H1 (cell line): ENCODE data around the gene CD151. TPM values are rescaled to one million over a fixed set of nuclear protein-coding genes. Genes with fewer than 3 reads are reported as not detected.

Experiments
- CTCF ChIA-PET: fragments of 300-600 bp; sonication (Branson Sonifier 250); formaldehyde crosslinking; loops from one replicate; lab custom pipeline; 2021; ENCODE audit not compliant: partially characterized antibody; lab: Charles Lee
- POLR2A ChIA-PET: fragments of 300-600 bp; sonication (Branson Sonifier 250); formaldehyde crosslinking; loops from one replicate; lab custom pipeline; 2021; ENCODE audit warnings: inconsistent platforms; ENCODE audit not compliant: partially characterized antibody; lab: Charles Lee
- DNase-seq, 2 experiments: peaks; one replicate each; pipeline versions ENCODE4 v3.0.0 to v3.0.0-alpha.2; 2010 to 2022; ENCODE audit warnings: low spot score in 2 of 2, low read depth in 1 of 2, mixed read lengths in 1 of 2
- FAIRE-seq: peaks from 2 replicates; lab custom pipeline; 2011; peaks lifted over from hg19 to GRCh38; lab: Jason Lieb, UNC
- H2AFZ ChIP-seq: 2 replicates; pipeline ENCODE4 v1.8.1; 2012; ENCODE audit warnings: low read length, inconsistent platforms
- H2AK5ac ChIP-seq: 2 replicates; pipeline ENCODE4 v1.6.1; 2013; ENCODE audit warnings: low read depth, low read length
- H2BK120ac ChIP-seq: replicated peaks from 2 replicates; pipeline ENCODE3; 2013; ENCODE audit warnings: low read depth, low read length, inconsistent platforms
- H2BK12ac ChIP-seq: 2 replicates; pipeline ENCODE4 v1.6.1; 2013; ENCODE audit warnings: low read depth, low read length
- H2BK15ac ChIP-seq: 2 replicates; pipeline ENCODE4 v1.6.1; 2013; ENCODE audit warnings: low read length
- H2BK20ac ChIP-seq: 2 replicates; pipeline ENCODE4 v1.6.1; 2013; ENCODE audit warnings: low read length
- H2BK5ac ChIP-seq: 2 replicates; pipeline ENCODE4 v1.6.1; 2013; ENCODE audit warnings: low read depth, low read length
- H3K14ac ChIP-seq: 2 replicates; pipeline ENCODE4 v1.6.1; 2013; ENCODE audit warnings: inconsistent platforms; ENCODE audit not compliant: insufficient read length
- H3K18ac ChIP-seq: 2 replicates; pipeline ENCODE4 v1.6.1; 2013; ENCODE audit warnings: low read length; ENCODE audit errors: extremely low read depth
- H3K23ac ChIP-seq: 2 replicates; pipeline ENCODE4 v1.6.1; 2013; ENCODE audit warnings: inconsistent platforms; ENCODE audit not compliant: insufficient read length
- H3K23me2 ChIP-seq: 2 replicates; pipeline ENCODE4 v1.6.1; 2013; ENCODE audit warnings: low read depth, low read length
- H3K27ac ChIP-seq: 2 replicates; pipeline ENCODE4 v1.6.1; 2011; ENCODE audit warnings: low read depth, low read length, inconsistent platforms
- H3K27me3 ChIP-seq, 4 experiments: replicated peaks in 1 of 4; 1 replicate in 1 of 4; 2 replicates in 3 of 4; pipeline versions ENCODE4 v1.6.1 to v1.8.1; 2011 to 2013; ENCODE audit warnings: low read length in 3 of 4, mild to moderate bottlenecking in 3 of 4, inconsistent platforms in 2 of 4, mixed read lengths in 2 of 4, moderate library complexity in 1 of 4; ENCODE audit not compliant: control insufficient read depth in 3 of 4, insufficient read depth in 3 of 4; ENCODE audit errors: extremely low read depth in 1 of 4
- H3K36me3 ChIP-seq, 4 experiments: 2 replicates each; pipeline versions ENCODE4 v1.6.1 to v1.8.1; 2011 to 2013; ENCODE audit warnings: mild to moderate bottlenecking in 4 of 4, low read length in 3 of 4, moderate library complexity in 2 of 4, control low read depth in 1 of 4, inconsistent platforms in 1 of 4; ENCODE audit not compliant: insufficient read depth in 4 of 4, control insufficient read depth in 2 of 4
- H3K4ac ChIP-seq: replicated peaks from 2 replicates; pipeline ENCODE3; 2013; ENCODE audit warnings: low read length, low read depth, mixed read lengths, inconsistent platforms; ENCODE audit not compliant: insufficient read length
- H3K4me1 ChIP-seq, 4 experiments: replicated peaks in 1 of 4; 1 replicate in 1 of 4; 2 replicates in 3 of 4; pipeline versions ENCODE4 v1.6.1 to v1.8.1; 2011 to 2013; ENCODE audit warnings: low read length in 3 of 4, inconsistent platforms in 2 of 4, mixed read lengths in 1 of 4; ENCODE audit not compliant: insufficient read depth in 4 of 4, control insufficient read depth in 3 of 4
- H3K4me2 ChIP-seq, 2 experiments: 2 replicates each; pipeline versions ENCODE4 v1.6.1 to v1.8.1; 2011 to 2013; ENCODE audit warnings: low read depth in 2 of 2, low read length in 2 of 2, control low read depth in 1 of 2, inconsistent platforms in 1 of 2, mild to moderate bottlenecking in 1 of 2; ENCODE audit not compliant: insufficient read depth in 1 of 2
- H3K4me3 ChIP-seq, 4 experiments: fragments of 200-600, 300-600 bp in 1 of 4; sonication (generic), shearing (Covaris generic), sonication (Bioruptor Twin) in 1 of 4; 2 replicates each; pipeline versions ENCODE4 v1.5.1 to v1.8.1; 2011 to 2016; ENCODE audit warnings: low read length in 4 of 4, low read depth in 3 of 4, control low read depth in 2 of 4, inconsistent platforms in 2 of 4, mild to moderate bottlenecking in 2 of 4, mixed read lengths in 1 of 4, moderate library complexity in 1 of 4; ENCODE audit not compliant: insufficient read depth in 2 of 4; ENCODE audit errors: extremely low read depth in 1 of 4
- H3K56ac ChIP-seq: replicated peaks from 2 replicates; pipeline ENCODE3; 2013; ENCODE audit warnings: low read depth, mild to moderate bottlenecking, mixed read lengths, low read length, inconsistent platforms; ENCODE audit not compliant: insufficient read length
- H3K79me1 ChIP-seq: 2 replicates; pipeline ENCODE4 v1.6.1; 2013; ENCODE audit warnings: low read depth, low read length, control low read depth
- H3K79me2 ChIP-seq, 2 experiments: 2 replicates each; pipeline versions ENCODE4 v1.6.1 to v1.8.1; 2012 to 2013; ENCODE audit warnings: low read length in 2 of 2, mild to moderate bottlenecking in 2 of 2, inconsistent platforms in 1 of 2; ENCODE audit not compliant: insufficient read depth in 2 of 2, control insufficient read depth in 1 of 2
- H3K9ac ChIP-seq, 4 experiments: replicated peaks in 1 of 4; 1 replicate in 1 of 4; 2 replicates in 3 of 4; pipeline versions ENCODE4 v1.6.1 to v1.8.1; 2011 to 2013; ENCODE audit warnings: low read depth in 3 of 4, low read length in 3 of 4, control low read depth in 2 of 4, mild to moderate bottlenecking in 2 of 4, moderate library complexity in 2 of 4, inconsistent platforms in 1 of 4; ENCODE audit errors: extremely low read depth in 1 of 4
- H3K9me3 ChIP-seq, 2 experiments: 2 replicates each; pipeline versions ENCODE4 v1.6.1 to v1.8.1; 2012 to 2013; ENCODE audit warnings: mild to moderate bottlenecking in 2 of 2, moderate library complexity in 2 of 2, control low read depth in 1 of 2, inconsistent platforms in 1 of 2, low read depth in 1 of 2, low read length in 1 of 2, mixed read lengths in 1 of 2; ENCODE audit not compliant: insufficient read depth in 2 of 2
- H4K20me1 ChIP-seq, 2 experiments: replicated peaks in 1 of 2; 2 replicates each; pipeline versions ENCODE3 to v1.8.1; 2011 to 2013; ENCODE audit warnings: inconsistent platforms in 2 of 2, low read length in 2 of 2, mild to moderate bottlenecking in 1 of 2; ENCODE audit not compliant: insufficient read depth in 2 of 2, control insufficient read depth in 1 of 2
- H4K5ac ChIP-seq: 2 replicates; pipeline ENCODE4 v1.6.1; 2013; ENCODE audit warnings: low read length, low read depth, mixed read lengths, inconsistent platforms; ENCODE audit not compliant: insufficient read length
- H4K8ac ChIP-seq: 2 replicates; pipeline ENCODE4 v1.8.0; 2013; ENCODE audit warnings: mild to moderate bottlenecking, moderate library complexity, low read length, inconsistent platforms; ENCODE audit not compliant: insufficient read depth; ENCODE audit errors: extremely low read depth
- H4K91ac ChIP-seq: replicated peaks from 2 replicates; pipeline ENCODE3; 2013; ENCODE audit warnings: low read length, mixed read lengths, inconsistent platforms; ENCODE audit not compliant: insufficient read length
- BACH1 ChIP-seq: IDR thresholded peaks from 2 replicates; pipeline ENCODE4 v1.6.1; 2012; ENCODE audit warnings: low read length, improper control_type of control experiment
- CBX5 ChIP-seq: fragments of 300-800, 300-1000 bp; sonication (generic); IDR thresholded peaks from 2 replicates; pipeline ENCODE4 v1.7.1; 2016; ENCODE audit warnings: antibody characterized with exemption, low read length, low read depth
- CHD2 ChIP-seq: IDR thresholded peaks from 2 replicates; pipeline ENCODE4 v1.6.1; 2012; ENCODE audit warnings: low read length, improper control_type of control experiment
- EGR1 ChIP-seq: IDR thresholded peaks from 2 replicates; pipeline ENCODE4 v1.6.1; 2011; ENCODE audit warnings: low read depth, low read length, borderline replicate concordance
- GABPA ChIP-seq: IDR thresholded peaks from 2 replicates; pipeline ENCODE4 v1.6.1; 2011; ENCODE audit warnings: mild to moderate bottlenecking, low read length, moderate library complexity, borderline replicate concordance; ENCODE audit not compliant: insufficient read depth
- POLR2AphosphoS5 ChIP-seq: IDR thresholded peaks from 2 replicates; pipeline ENCODE4 v1.6.1; 2011; ENCODE audit warnings: low read depth, low read length
- RFX5 ChIP-seq: IDR thresholded peaks from 2 replicates; pipeline ENCODE4 v1.6.1; 2011; ENCODE audit warnings: low read depth, low read length, improper control_type of control experiment, borderline replicate concordance
- RXRA ChIP-seq: IDR thresholded peaks from 2 replicates; pipeline ENCODE4 v1.6.1; 2011; ENCODE audit warnings: low read depth, mild to moderate bottlenecking, low read length, moderate library complexity; ENCODE audit not compliant: insufficient read depth
- SIN3A ChIP-seq, 2 experiments: IDR thresholded peaks in 1 of 2; conservative IDR thresholded peaks in 1 of 2; 2 replicates each; pipeline ENCODE4 v1.6.1; 2011 to 2012; ENCODE audit warnings: low read length in 2 of 2, improper control_type of control experiment in 1 of 2, low read depth in 1 of 2, mild to moderate bottlenecking in 1 of 2
- WGBS, 2 experiments: shearing (Covaris generic) in 1 of 2; methylation state at CpG; one replicate each; pipeline versions ENCODE4 v1.1.6 to v1.1.7; 2013 to 2015; ENCODE audit warnings: low lambda C conversion rate in 2 of 2, mixed read lengths in 2 of 2, inconsistent platforms in 1 of 2, low coverage in 1 of 2, missing lambda C conversion rate in 1 of 2; ENCODE audit not compliant: insufficient replicate concordance in 2 of 2, insufficient coverage in 1 of 2, insufficient read length in 1 of 2; ENCODE audit errors: extremely low coverage in 1 of 2, missing lambda C conversion rate in 1 of 2; 5-methylcytosine and 5-hydroxymethylcytosine counted together
- polyA plus RNA-seq, 7 experiments: library from polyadenylated mRNA; depleted of rRNA in 3 of 7; stranded (reverse) in 5 of 7; unstranded in 2 of 7; fragments of >200 nt in 5 of 7; fragments of 200-250 nt in 2 of 7; gene quantifications; 1 replicate in 5 of 7; 2 replicates in 1 of 7; 4 replicates in 1 of 7; pipeline versions ENCODE4 v1.2.1 to v1.2.3, GENCODE V29; 2011 to 2013; ENCODE audit warnings: missing spikeins in 2 of 7, mixed read lengths in 2 of 7
- total RNA-seq: library from RNA; stranded (reverse); fragmentation: NEBNext Ultra II Directional; extraction: Animal tissue kit (Norgen Biotek cat#: 25700); gene quantifications from 2 replicates; pipeline ENCODE4 v1.2.1, GENCODE V29; 2021

Gene CD151
- total and polyA plus RNA-seq, 2 of the 8 experiments (the other 6 are each of a cell fraction or from before 2014, with no cell fraction given), result 101 to 212 TPM

DNA sequence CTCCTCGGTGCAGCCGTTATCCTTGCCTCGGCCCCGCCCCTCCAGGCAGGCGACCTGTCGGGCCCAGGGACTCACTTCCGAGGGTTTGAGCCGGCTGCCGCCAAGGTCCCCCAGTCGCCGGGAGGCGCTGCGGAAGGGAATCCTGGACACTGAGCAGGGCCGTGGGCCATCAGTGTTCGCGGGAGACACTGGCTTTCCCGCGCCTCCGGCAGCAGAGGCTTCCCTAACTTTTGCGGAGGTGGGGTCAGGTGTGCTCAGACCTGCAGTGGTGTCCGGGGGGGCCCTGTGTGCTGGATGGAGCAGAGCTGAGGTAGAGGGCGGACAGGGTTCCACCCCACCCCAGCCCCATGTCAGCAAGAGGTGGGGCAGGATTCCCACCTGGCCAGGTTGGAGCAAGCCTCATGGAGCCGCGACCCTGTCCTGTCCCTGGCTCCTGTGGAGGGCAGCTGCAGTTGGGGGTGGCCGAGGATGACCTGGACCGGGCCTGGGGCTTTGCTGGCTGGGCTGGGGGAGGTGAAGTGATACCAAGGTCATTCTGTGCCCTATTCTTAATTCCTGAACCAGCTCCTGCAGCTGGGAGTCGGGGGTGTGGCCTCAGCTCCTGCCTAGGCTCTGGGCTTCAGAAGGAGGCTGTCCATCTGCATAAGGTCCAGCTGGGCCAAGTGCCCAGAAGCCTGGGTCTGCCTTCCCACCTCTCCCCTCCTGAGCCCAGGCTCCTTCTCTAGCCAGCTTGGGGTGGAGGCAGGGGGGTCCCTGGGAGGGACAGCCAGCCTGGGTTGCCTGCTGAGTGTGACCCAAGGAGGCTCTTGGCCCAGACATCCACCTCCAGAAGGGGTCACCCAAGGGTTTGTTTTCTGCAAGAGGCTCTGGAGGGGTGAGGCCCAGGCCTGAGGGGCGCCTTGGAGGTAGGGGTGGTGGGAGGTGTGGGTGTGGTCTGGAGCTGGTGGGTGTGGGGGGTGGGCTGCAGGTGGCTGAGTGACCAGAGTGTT lies 18.3 kb downstream of the CD151 start:
- peaks cover 17 to 44% of the 10 kb centered on the region in 2 experiments for H4K20me1 ChIP-seq
- FAIRE-seq, result no peak
- H3K79me2 ChIP-seq, result peaks cover 0 to 1% of the 10 kb centered on the region in 2 experiments; a peak in 1 of 4 replicates
- H3K4me2 ChIP-seq, result peak overlapping the region; percentile 67 to 86
- no peak overlapping the region for H3K14ac ChIP-seq
- H3K27ac ChIP-seq, result no peak overlapping the region
- no peak overlapping the region for H3K23ac ChIP-seq
- H2AFZ ChIP-seq, result no peak overlapping the region
- H3K4me3 ChIP-seq, result peak overlapping the region; percentile 38 to 69 (median 55)
- H4K8ac ChIP-seq, result no peak overlapping the region
- WGBS, 2 experiments, result 22% methylated on average over 27 of the region's 28 CpGs; no CpG with 5 or more reads in 1 of the 2 experiments
- no peak overlapping the region for H3K56ac ChIP-seq
- peaks cover 2% of the 10 kb centered on the region; the same call in 1 of the 2 replicates for H3K79me1 ChIP-seq
- H3K27me3 ChIP-seq, result peaks cover 0 to 2% (median 0%) of the 10 kb centered on the region in 4 experiments; a peak in 5 of 7 replicates
- no peak overlapping the region for H2BK20ac ChIP-seq
- H3K18ac ChIP-seq, result peak overlapping the region; percentile 32
- H3K4ac ChIP-seq, result no peak overlapping the region
- no peak overlapping the region for H4K91ac ChIP-seq
- H4K5ac ChIP-seq, result no peak overlapping the region
- H3K23me2 ChIP-seq, result peaks cover 18% of the 10 kb centered on the region; the same call in 1 of the 2 replicates
- H2BK12ac ChIP-seq, result no peak overlapping the region
- peaks cover 0 to 35% (median 19%) of the 10 kb centered on the region in 4 experiments; a peak in 6 of 7 replicates for H3K4me1 ChIP-seq
- no peak overlapping the region for H2BK5ac ChIP-seq
- H3K9me3 ChIP-seq, result no peaks in the 10 kb centered on the region
- H2BK120ac ChIP-seq, result no peak overlapping the region
- H3K36me3 ChIP-seq, result no peaks in the 10 kb centered on the region
- no peak overlapping the region; the same call in 1 of the 2 replicates for H2BK15ac ChIP-seq
- peak in 1 of 2 experiments; percentile 76 for DNase-seq
- no peak overlapping the region for H2AK5ac ChIP-seq
- ChIA-PET CTCF (interaction anchor here (0.7 to 5.4 kb wide), 14 partner anchors 10 to 203 kb away, joined by 3 to 35 read pairs (median 4); no protein-coding TSS in a partner anchor), POLR2A (interaction anchor here (0.6 to 13.8 kb wide), 12 partner anchors 9 to 371 kb away, joined by 3 to 234 read pairs (median 4); partner anchors contain the start of genes CD151, PIDD1, POLR2L and TSPAN4)
- H3K9ac ChIP-seq, result 0 out of 7 replicates have a peak overlapping the region, but pooled peaks of 1 of the 4 experiments have one; percentile 13
- TF ChIP-seq EGR1 (no peak), CBX5 (no peak), CHD2 (no peak), BACH1 (no peak), POLR2AphosphoS5 (0 out of 2 replicates have a peak, but pooled peaks have one; percentile 30), GABPA (peak; percentile 59; the same call in 1 of the 2 replicates), SIN3A (conservative IDR thresholded peaks at IDR 0.05 in 1 of 2, IDR thresholded peaks at IDR 0.05 in 1 of 2; ENCODE audit: low read depth in 1 of 2, low read length in 2 of 2) (0 out of 4 replicates have a peak, but pooled peaks of 1 of the 2 experiments have one; percentile 45), RFX5 (no peak), RXRA (0 out of 2 replicates have a peak, but pooled peaks have one; percentile 75)
